Stimulated activated CD8-positive, alpha-beta memory T cell treated with anti-CD3 and anti-CD28 coated beads, Interleukin-12 subunit alpha, Interleukin-12 subunit beta, amount 100 ng/mL, for 24 hours (primary cell): ENCODE measurements around the gene TNNI3K.
A peak's percentile ranks its signal among the peaks of the same experiment; 100 is the strongest.
"Not testable (repeated sequence)": the region's sequence is repeated elsewhere in the genome, so short reads cannot be mapped to it uniquely, and the experiment has no call there.

ENCODE experiments used
- DNase-seq: peaks from one replicate; pipeline ENCODE4 v3.0.0-alpha.2; 2020; ENCODE audit errors: extremely low read depth

The TNNI3K gene, protein sequence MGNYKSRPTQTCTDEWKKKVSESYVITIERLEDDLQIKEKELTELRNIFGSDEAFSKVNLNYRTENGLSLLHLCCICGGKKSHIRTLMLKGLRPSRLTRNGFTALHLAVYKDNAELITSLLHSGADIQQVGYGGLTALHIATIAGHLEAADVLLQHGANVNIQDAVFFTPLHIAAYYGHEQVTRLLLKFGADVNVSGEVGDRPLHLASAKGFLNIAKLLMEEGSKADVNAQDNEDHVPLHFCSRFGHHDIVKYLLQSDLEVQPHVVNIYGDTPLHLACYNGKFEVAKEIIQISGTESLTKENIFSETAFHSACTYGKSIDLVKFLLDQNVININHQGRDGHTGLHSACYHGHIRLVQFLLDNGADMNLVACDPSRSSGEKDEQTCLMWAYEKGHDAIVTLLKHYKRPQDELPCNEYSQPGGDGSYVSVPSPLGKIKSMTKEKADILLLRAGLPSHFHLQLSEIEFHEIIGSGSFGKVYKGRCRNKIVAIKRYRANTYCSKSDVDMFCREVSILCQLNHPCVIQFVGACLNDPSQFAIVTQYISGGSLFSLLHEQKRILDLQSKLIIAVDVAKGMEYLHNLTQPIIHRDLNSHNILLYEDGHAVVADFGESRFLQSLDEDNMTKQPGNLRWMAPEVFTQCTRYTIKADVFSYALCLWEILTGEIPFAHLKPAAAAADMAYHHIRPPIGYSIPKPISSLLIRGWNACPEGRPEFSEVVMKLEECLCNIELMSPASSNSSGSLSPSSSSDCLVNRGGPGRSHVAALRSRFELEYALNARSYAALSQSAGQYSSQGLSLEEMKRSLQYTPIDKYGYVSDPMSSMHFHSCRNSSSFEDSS

GRCh38 chr1:74235153-74235552 lies at the start of gene TNNI3K:
TSS of gene TNNI3K (plus strand) at chr1:74235387. CDS start at chr1:74235452, 65 bp downstream.
- no peak for DNase-seq

- DNase-seq, result no peak
Measured at GRCh38 chr1:74193908-74194307, 41.3 kb upstream of the TNNI3K start.

GRCh38 chr1:74195339-74195738 lies 39.8 kb upstream of the TNNI3K start:
- no peak for DNase-seq

- DNase-seq, result no peak
Measured at GRCh38 chr1:74197255-74197654, 37.9 kb upstream of the TNNI3K start.

- DNase-seq, result peak; percentile 90
Measured at GRCh38 chr1:74197657-74198552, 37.3 kb upstream of the TNNI3K start, which contains the start of the genes FPGT and LRRIQ3. TSS of gene FPGT (plus strand) at chr1:74198242. CDS start at chr1:74198279, 37 bp downstream. TSS of gene LRRIQ3 (minus strand) at chr1:74198176. CDS start at chr1:74183684, 14,492 bp downstream.

GRCh38 chr1:74199504-74199903 lies 35.7 kb upstream of the TNNI3K start:
- no peak for DNase-seq

DNA sequence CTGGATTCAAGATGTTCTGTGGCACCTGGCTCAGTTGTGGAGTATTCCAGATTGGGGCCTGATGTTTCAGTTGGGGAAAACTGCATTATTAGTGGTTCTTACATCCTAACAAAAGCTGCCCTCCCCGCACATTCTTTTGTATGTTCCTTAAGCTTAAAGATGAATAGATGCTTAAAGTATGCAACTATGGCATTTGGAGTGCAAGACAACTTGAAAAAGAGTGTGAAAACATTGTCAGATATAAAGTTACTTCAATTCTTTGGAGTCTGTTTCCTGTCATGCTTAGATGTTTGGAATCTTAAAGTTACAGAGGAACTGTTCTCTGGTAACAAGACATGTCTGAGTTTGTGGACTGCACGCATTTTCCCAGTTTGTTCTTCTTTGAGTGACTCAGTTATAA lies 29.9 kb upstream of the TNNI3K start:
- DNase-seq, result no peak

DNA sequence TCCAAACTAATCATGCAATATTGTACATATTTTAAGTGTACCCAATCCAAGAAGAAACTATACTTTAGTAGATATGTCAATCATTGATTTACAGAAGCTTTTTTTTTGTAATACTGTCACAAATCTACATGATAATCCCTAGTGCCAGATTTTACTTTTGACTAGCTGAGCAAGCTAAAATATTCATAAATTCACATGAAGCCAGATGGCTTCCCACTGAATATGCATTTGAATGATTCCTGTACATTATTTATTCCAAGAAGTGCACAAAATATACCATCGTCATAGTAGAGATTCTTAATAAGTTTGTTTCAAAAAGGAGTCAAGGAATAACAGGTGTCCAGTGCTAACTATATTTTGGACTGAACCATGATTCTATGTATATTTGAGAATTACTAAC lies 20.0 kb upstream of the TNNI3K start:
- DNase-seq, result no peak

GRCh38 chr1:74222701-74223100 lies 12.5 kb upstream of the TNNI3K start:
- no peak for DNase-seq

DNA sequence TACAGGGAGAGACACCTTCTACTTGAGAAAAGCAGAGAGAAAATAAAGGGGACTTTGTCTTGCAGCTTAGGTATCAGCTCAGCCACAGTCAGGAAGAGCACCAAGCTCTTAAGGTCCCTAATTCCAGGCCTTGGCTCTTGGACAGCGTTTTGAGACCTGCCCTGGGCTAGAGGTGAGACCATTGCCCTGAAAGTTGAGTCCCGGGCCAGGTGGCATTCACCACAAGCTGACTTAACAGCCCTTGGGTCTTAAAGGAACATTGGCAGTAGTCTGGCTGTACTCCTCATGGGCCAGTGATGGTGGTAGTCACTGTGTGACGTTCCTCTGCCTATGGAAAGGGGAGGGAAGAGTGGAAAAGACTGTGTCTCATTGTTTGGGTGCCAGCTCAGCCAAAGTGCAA lies 11.7 kb upstream of the TNNI3K start:
- DNase-seq, result no peak

- no peak for DNase-seq
Measured at GRCh38 chr1:74236440-74236839, 1.3 kb downstream of the TNNI3K start.

GRCh38 chr1:74237035-74237434 lies 1.8 kb downstream of the TNNI3K start:
- no peak for DNase-seq

- no peak for DNase-seq
Measured at GRCh38 chr1:74237787-74238186, 2.6 kb downstream of the TNNI3K start.

DNA sequence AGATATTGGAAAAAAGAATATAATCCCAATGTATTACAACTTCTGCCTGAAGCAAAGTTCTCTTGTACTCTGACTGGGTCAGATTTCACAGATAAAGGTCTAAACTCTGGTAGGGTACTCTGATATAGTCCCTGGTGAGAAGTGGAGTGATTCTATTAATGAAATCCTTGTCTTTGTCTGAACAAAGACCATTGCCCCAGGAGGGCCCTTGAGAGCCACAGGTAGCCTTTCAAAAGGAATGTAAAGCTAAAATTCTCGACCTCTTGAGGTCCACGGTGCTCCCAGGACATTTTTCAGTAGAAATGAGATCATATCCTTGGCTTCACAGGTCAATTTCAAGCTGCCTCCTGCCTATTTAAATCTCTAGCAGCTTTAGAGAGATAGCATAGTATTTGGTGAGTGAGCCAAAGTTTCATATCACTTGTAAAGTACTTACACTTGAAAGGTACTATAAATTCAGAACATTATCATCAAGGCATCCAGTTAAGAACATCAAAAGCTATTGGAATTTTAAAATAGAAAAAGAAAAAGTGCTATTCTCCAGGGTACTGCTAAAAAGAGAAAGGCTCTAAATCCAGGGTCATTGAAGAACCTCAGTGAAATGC lies 10.1 kb downstream of the TNNI3K start:
- no peak for DNase-seq

DNA sequence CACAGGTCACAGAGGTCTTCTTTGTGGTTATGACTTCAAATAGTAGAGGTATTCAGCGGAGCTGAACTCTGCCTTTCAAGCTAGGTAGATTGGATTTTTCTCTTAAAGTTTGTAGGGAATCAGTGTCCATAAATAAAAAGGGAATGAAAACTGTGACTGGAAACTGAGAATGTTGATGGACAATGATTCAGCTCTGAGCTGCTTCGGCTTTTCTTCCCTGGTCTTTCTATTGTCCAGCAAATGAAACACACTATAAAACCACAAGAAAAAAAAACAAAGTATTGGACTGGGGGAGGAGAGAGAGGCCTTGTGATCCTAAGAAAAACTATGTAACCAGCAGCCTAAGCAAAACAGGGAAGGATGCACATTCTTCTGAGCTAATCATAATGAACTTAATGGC lies 11.1 kb downstream of the TNNI3K start:
- DNase-seq, result no peak

- DNase-seq, result no peak
Measured at GRCh38 chr1:74247881-74248528, 12.8 kb downstream of the TNNI3K start.

DNA sequence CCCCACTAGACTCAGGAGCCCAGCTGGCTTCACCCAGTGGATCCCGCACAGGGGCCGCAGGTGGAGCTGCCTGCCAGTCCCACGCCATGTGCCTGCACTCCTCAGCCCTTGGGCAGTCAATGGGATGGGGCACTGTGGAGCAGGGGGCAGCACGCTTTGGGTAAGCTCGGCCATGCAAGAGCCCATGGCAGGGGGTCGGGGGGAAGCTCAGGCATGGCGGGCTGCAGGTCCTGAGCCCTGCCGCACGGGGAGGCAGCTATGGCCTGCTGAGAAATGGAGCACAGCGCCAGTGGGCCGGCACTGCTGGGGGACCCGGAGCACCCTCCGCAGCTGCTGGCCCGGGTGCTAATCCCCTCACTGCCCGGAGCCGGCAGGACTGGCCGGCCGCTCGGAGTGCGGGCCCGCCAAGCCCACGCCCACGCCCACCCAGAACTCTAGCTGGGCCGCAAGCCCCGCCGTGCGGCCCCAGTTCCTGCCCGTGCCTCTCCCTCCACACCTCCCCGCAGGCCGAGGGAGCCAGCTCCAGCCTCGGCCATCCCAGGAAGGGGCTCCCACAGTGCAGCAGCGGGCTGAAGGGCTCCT lies 18.1 kb downstream of the TNNI3K start:
- not testable (repeated sequence) for DNase-seq

GRCh38 chr1:74266001-74266400 lies 30.8 kb downstream of the TNNI3K start:
- no peak for DNase-seq

GRCh38 chr1:74271503-74271902 lies 36.3 kb downstream of the TNNI3K start:
- DNase-seq, result no peak

DNA sequence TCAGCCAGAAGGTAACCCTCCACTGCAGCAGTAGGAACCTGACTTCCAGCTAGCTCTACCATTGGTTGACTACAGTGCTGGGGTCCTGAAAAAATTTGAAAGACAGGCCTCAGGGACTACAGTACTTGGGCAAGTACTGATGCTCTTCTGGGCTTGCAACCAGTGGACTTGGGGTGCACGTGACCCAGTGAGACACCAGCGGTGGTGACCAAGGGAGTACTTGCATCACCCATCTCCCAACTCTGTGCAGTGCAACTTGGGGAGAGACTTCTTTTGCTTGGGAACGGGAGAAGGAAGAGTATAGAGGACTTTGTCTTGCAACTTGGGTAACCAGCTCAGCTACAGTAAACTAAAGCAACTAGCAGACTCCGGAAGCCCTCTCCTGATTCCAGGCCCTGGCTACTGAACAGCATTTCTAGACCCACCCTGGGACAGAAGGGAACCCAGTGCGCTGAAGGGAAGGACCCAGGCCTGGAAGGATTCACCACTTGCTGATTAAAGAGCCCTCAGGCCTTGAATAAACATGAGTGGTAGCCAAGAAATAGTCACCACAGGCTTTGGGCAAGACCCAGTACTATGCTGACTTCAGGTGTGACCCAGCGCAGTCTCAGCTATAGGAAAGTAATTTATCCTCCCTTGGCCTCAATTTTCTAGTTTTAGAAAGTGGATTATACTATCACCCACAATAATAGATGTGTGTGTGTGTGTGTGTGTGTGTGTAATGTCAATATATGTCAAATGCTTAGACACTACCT lies 45.6 kb downstream of the TNNI3K start:
- DNase-seq, result no peak
